Breast epithelium (tissue), 4 donors: ENCODE results near the gene CDKL1. TPM values are rescaled to one million over a fixed set of nuclear protein-coding genes. Genes with fewer than 3 reads are reported as not detected.

ENCODE experiments used
- DNase-seq, 2 donors: peaks; one replicate each; pipeline ENCODE4 v3.0.0-alpha.2; 2019; ENCODE audit warnings: low spot score in 2 of 2
- H3K27ac ChIP-seq, 2 donors: fragments of 200-600 bp; sonication (generic) in 1 of 2; one replicate each; pipeline ENCODE4 v1.5.1; 2016 to 2019; ENCODE audit warnings: mild to moderate bottlenecking in 1 of 2
- H3K27me3 ChIP-seq, 2 donors: fragments of 200-600 bp; sonication (generic) in 1 of 2; one replicate each; pipeline versions ENCODE4 v1.5.1 to v1.6.0; 2017 to 2019; ENCODE audit warnings: control low read depth in 1 of 2, mild to moderate bottlenecking in 1 of 2
- H3K36me3 ChIP-seq: fragments of 200-600 bp; one replicate; pipeline ENCODE4 v1.5.1; 2019
- H3K4me1 ChIP-seq, 2 donors: fragments of 200-600 bp; sonication (generic); one replicate each; pipeline ENCODE4 v1.5.1; 2016 to 2019; ENCODE audit warnings: control low read depth in 1 of 2
- H3K4me3 ChIP-seq, 3 donors: fragments of 200-600 bp; sonication (generic); 1 replicate in 2 of 3; 2 replicates in 1 of 3; pipeline ENCODE4 v1.5.1; 2016 to 2019; ENCODE audit warnings: mild to moderate bottlenecking in 3 of 3, moderate library complexity in 2 of 3
- H3K9me3 ChIP-seq, 2 donors: fragments of 200-600 bp; sonication (generic) in 1 of 2; one replicate each; pipeline ENCODE4 v1.5.1; 2016 to 2019; ENCODE audit warnings: control low read depth in 1 of 2
- CTCF ChIP-seq, 3 donors: fragments of 450-650 bp; IDR thresholded peaks; one replicate each; pipeline ENCODE4 v1.5.1; 2016 to 2017; ENCODE audit warnings: antibody characterized with exemption in 3 of 3, mild to moderate bottlenecking in 3 of 3, moderate library complexity in 3 of 3
- POLR2A ChIP-seq: fragments of 450-650 bp; IDR thresholded peaks from one replicate; pipeline ENCODE4 v1.6.1; 2016; ENCODE audit warnings: antibody characterized with exemption, mild to moderate bottlenecking, moderate library complexity
- POLR2AphosphoS5 ChIP-seq, 3 donors: sonication (generic); formaldehyde crosslinking; IDR thresholded peaks; one replicate each; pipeline ENCODE4 v1.6.1; 2017; ENCODE audit warnings: antibody characterized with exemption in 3 of 3
- intact Hi-C: fragments of 100-400 bp; cut with DNase I; formaldehyde crosslinking; loops from one replicate; pipeline ENCODE4 v1.15.1; 2023; ENCODE audit warnings: low total_unique reads
- total RNA-seq, 3 donors: library from RNA; depleted of rRNA; stranded (reverse); fragments of >200 nt; gene quantifications; one replicate each; pipeline ENCODE4 v1.1.0, GENCODE V29; 2016

Gene CDKL1
- total RNA-seq, 3 donors from 2014 or later: 9.2 to 23.4 (median 10.5) TPM

DNA sequence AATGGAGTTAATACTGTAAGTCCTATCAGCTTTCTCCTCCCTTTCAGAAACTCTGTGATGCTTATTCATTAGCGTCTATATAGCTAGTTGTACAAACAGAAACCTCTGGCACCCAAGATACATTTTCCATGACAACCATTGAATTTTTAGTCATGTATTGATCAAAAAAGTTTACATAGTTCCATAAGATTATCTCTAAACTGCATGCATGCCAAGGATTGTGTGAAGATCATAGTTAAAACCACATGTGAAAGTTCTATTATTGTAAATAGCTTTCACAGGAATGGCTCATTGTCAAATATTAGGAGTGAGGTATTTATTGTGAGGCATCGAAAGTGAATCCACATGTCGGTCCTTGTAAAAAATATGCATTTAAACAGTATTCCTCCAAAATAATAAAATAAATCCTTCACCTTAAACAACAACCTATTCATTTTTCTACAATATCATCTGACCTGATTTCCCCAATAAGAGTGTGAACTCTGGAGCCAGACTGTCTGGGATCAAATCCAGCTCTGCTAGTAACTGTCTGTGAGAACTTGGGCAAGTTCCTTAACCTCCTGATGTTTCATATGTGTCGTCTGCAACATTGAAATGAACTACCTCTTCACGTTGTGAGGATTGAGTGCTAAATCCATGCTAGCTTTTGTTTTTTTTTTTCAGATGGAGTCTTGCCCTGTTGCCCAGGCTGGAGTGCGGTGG, 10.6 kb upstream of the CDKL1 start:
- Histone ChIP-seq H3K27me3 (no peaks in the 10 kb centered on the region), H3K4me1 (no peaks in the 10 kb centered on the region), H3K27ac (no peak overlapping the region), H3K36me3 (no peaks in the 10 kb centered on the region), H3K4me3 (no peak overlapping the region), H3K9me3 (no peaks in the 10 kb centered on the region)
- intact Hi-C loops: no loop called here
- no peak for DNase-seq
- TF ChIP-seq POLR2A: no peak
- no peak for TF ChIP-seq CTCF (IDR thresholded peaks at IDR 0.05)
- TF ChIP-seq POLR2AphosphoS5 (IDR thresholded peaks at IDR 0.05): no peak

DNA sequence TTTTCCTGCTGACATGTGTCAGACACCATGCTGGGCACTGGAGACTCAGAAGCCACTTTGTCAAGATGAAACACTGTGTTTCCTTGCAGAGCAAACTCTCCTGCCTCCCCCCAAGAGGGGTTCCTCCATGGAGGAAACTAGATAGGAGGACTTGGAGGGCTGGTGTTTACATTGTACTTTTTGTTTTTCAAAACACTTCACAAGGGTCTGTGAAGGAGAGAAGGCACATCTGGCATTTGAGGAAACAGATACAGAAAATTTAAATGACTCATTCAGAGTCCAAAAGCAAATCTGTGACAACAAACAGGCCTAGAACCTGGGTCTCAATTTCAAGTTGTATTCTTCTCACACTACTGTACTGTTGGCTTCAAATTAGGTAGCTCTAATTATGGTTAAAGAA, 6.7 kb upstream of the CDKL1 start:
- intact Hi-C loops: no loop called here
- no peak for TF ChIP-seq POLR2A
- no peak for TF ChIP-seq CTCF (IDR thresholded peaks at IDR 0.05)
- no peak for TF ChIP-seq POLR2AphosphoS5 (IDR thresholded peaks at IDR 0.05)
- no peak overlapping the region for H3K27ac ChIP-seq
- H3K27me3 ChIP-seq: no peaks in the 10 kb centered on the region
- H3K36me3 ChIP-seq: no peaks in the 10 kb centered on the region
- H3K9me3 ChIP-seq: no peaks in the 10 kb centered on the region
- no peak for DNase-seq
- no peak overlapping the region for H3K4me3 ChIP-seq
- H3K4me1 ChIP-seq: no peaks in the 10 kb centered on the region

DNA sequence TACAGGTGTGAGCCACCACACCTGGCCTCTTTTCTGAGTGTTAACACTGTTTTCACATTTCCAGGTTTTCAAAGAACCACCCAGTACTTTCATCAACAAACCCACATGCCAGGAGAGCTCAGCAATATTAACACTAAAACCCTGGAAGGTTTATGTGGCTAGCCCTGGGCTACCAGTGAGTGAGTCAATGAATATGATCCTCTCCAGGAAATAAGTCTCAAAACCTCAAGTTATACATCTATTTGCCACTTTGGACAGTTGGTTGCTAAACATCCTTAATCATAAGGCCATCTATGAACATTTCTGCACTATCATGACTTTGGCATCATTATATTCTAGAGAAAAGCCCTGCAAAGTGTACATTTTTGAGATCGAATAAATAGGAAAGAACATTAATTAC, 6.3 kb upstream of the CDKL1 start:
- Histone ChIP-seq H3K36me3 (no peaks in the 10 kb centered on the region), H3K4me3 (no peak overlapping the region), H3K27ac (no peak overlapping the region), H3K27me3 (no peaks in the 10 kb centered on the region), H3K9me3 (no peaks in the 10 kb centered on the region), H3K4me1 (no peaks in the 10 kb centered on the region)
- DNase-seq: no peak
- intact Hi-C loops: no loop called here
- TF ChIP-seq POLR2A (no peak), POLR2AphosphoS5 (IDR thresholded peaks at IDR 0.05) (no peak), CTCF (IDR thresholded peaks at IDR 0.05) (no peak)

GRCh38 chr14:50400461-50400860, 3.8 kb upstream of the CDKL1 start:
- H3K4me3 ChIP-seq: no peak overlapping the region

More at GRCh38 chr14:50400461-50400860, 3.8 kb upstream of the CDKL1 start:
- intact Hi-C loops: no loop called here
- no peaks in the 10 kb centered on the region for H3K4me1 ChIP-seq
- H3K27ac ChIP-seq: no peak overlapping the region
- H3K36me3 ChIP-seq: no peaks in the 10 kb centered on the region
- TF ChIP-seq CTCF (IDR thresholded peaks at IDR 0.05) (no peak), POLR2AphosphoS5 (IDR thresholded peaks at IDR 0.05) (no peak), POLR2A (no peak)
- H3K27me3 ChIP-seq: no peaks in the 10 kb centered on the region
- no peak for DNase-seq
- H3K9me3 ChIP-seq: no peaks in the 10 kb centered on the region
